Ammon's horn (tissue), 1 donor: ENCODE results near the gene BLNK.

Experiments used
- DNase-seq: peaks from one replicate; pipeline ENCODE4 v3.0.0-alpha.2; 2016; ENCODE audit warnings: low spot score

BLNK gene

GRCh38 chr10:96288151-96288621 is 16.8 kb upstream of the BLNK start:
- no peak for DNase-seq

GRCh38 chr10:96287392-96288105 is 16.2 kb upstream of the BLNK start:
- no peak for DNase-seq

DNA sequence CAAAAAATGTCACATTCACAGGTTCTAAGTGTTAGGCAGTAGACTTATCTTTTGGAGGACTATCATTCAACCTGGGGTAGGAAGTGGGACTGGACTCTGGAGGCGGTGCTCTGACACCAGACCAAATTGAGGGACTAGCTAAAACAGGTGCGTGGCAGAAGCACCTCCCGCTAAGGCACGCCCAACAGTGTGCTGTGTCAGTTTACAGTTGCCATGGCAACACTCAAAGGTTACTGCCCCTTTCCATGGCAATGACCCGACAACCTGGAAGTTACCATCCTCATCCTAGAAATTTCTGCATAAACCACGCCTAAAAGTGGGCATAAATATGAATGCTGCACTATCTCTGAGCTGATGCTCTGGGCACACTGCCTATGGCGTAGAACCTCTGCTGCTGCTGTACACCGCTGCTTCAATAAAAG is 14.0 kb upstream of the BLNK start:
- DNase-seq = no peak

- DNase-seq = no peak
Observed at GRCh38 chr10:96283756-96284155, 12.4 kb upstream of the BLNK start.

DNA sequence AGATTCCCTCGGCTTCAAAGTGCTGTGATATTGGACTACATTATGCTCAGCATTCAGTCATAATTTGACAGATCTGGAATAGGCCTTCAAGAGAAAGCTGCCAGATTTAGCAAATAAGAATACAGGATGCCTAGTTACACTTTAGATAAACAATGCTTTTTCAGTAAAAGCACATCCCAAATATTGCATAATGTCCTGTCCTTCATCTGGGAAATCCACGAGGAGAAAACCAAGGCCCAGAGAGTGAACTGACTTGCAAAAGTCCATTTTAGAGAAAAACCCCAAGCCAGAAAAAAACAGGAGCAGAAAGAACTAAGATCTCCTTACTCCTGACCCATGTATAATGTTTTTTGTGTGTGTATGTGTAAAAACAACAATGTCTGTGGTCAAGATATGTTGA is 12.0 kb upstream of the BLNK start:
- no peak for DNase-seq

DNA sequence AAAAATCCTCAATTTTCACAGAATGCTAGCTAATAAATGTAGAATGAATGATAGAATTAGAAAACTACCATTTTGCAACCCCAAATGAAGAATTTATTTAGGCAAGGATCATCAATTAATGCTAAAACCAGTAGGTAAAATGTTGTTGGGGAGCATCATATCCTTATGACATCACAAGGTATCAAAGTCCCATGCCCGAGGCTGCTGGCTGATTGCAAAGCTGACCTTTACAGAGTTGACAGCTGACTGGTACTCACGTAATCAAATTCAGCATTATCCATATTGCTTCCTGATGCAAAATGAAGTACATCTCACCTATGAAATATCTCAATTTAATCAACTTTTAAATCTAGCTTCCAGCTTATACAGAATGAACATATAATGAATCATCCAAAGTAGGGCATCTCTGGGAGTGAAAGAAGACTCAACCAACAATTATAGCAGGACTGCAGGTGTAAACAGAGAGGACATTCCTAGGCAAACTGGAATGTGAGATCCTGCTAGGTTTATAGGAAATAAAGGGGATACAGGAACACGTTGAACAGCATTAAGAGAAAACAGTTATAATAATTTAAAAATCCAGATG is 10.2 kb upstream of the BLNK start:
- no peak for DNase-seq

DNA sequence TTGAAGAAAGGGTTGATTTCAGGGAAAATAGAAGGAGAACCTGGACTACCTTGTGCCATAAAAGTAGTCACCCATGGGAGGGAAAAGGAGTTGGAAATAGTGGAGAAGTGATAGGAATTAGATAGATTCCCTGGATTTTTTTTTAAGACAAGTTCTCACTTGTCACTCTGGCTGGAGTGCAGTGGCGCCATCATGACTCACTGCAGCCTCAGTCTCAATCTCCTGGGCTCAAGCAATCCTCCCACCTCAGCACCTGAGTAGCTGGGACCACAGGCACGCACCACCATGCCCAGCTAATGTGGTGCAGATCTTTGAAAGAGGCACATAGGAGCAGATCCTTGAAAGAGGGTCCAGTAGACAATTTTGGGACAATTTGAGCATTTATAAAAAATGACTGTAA is 9.5 kb upstream of the BLNK start:
- no peak for DNase-seq

DNA sequence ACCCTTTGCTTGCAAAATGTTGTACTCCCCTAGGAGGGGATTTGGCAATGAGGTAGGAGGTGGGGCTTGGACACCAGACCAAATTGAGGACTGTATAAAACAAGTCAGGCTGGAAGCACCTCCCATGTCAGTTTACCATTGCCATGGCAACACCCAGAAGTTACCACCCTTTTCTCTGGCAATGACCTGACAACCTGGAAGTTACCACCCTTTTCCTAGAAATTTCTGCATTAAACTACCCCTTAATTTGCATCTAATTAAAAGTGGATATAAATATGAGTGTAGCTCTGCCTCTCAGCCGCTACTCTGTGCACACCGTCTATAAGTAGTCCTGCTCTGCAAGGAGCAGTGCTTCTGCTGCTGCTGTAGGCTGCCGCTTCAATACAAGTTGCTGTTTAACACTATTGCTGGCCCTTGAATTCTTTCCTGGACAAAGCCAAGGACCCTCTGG is 7.8 kb upstream of the BLNK start:
- DNase-seq = no peak

- DNase-seq = no peak
Observed at GRCh38 chr10:96276831-96277230, 5.5 kb upstream of the BLNK start.

GRCh38 chr10:96276426-96276825 is 5.1 kb upstream of the BLNK start:
- DNase-seq = no peak

DNA sequence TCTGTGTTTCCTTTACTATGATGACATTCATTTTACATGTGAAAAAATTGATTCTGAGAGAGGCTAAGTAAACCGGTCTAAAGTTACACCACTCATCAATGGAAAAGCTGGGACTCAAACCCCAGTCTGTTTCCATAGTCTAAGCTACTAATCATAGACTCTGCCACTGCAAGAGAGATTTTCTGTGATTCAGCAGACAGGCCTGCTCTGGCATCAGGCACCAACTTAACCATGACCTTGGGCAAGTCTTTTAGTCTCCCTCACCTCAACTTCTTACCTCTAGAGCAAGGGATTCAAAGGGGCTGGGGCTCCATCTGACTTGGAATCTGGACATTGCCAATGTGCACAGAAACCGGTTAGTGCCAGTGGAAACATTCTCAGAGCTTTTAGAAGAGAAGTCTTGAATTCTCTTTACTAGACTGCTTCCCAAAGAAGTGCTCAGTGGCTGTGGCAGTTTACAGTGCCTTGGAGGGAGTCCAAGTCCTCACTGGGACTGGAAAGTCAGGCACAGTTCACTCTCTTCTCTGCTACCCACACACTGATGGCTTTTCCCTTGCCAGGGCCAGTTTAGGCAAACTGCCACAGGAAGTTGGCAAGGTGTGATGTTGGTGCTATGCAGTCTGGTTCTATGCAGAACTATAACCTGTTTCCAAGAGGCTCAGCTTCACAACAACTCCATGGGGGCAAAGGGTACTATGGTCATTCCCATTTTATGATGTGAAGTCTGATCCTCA is 4.5 kb upstream of the BLNK start:
- DNase-seq = peak; percentile 40

- no peak for DNase-seq
Observed at GRCh38 chr10:96272316-96273280, 1.2 kb upstream of the BLNK start.

GRCh38 chr10:96270571-96270970 is 798 bp downstream of the BLNK start:
- no peak for DNase-seq

DNA sequence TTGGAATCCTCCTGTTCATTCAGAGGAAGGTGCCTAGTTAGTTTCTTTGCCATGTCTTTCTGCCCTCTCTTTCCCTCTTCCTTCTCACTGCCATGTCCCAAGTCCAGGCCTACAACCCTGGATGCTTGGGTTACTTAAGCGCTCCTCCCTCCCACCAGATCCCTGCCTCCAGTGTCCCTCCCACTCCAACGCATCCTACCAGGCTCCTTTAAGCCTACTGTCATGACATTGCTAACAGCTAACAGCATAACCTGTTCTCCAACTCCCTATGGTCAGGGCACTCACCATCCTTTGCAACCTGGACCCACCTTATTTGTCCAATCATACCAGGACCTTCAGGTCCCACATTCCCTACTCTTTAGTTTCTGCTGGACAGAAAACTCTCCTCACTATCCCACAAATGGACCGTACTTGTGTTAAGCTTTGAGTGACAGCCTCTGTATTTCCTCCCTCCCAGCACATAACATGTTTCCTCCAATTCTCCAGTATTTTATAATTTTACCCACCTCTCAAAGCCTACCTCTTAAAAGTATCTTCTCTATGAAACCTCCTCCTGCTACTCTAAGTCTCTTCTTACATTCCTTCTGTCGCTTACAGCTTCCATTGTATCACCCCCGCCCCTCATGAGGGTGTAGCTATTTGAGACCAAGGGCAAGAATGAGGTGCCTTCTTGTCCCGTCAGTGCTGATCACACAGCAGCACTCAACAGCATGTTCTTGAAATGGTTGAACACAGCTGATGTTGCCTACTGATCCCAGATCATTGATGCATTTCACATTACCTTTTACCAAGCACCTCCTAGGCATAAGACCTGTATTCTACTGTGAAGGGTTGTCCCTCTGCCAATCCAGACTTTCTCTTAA is 1.7 kb downstream of the BLNK start:
- no peak for DNase-seq

GRCh38 chr10:96268341-96268909 is 2.9 kb downstream of the BLNK start:
- DNase-seq = no peak

DNA sequence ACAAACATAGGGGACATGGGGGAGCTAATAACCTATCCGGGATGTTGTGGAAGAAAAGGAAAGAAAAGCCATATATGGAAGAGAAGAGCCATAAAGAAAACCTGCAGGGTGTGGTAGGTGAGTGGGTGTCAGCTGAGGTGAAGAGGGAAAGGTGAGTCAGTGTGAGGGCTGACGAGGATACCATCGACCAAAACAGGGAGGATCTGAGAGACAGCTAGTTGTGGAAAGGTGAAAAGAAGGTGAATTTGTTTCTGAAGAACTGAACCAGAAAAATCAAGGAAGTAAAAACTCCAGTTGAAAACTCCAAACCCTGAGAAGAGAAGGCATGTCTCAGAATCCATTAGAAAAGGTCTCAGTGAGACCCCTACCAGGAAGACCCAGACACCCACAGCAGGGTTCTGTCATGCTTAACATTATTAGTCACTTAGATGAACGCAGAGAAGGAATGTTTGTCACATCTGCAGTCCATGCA is 4.1 kb downstream of the BLNK start:
- DNase-seq = no peak

DNA sequence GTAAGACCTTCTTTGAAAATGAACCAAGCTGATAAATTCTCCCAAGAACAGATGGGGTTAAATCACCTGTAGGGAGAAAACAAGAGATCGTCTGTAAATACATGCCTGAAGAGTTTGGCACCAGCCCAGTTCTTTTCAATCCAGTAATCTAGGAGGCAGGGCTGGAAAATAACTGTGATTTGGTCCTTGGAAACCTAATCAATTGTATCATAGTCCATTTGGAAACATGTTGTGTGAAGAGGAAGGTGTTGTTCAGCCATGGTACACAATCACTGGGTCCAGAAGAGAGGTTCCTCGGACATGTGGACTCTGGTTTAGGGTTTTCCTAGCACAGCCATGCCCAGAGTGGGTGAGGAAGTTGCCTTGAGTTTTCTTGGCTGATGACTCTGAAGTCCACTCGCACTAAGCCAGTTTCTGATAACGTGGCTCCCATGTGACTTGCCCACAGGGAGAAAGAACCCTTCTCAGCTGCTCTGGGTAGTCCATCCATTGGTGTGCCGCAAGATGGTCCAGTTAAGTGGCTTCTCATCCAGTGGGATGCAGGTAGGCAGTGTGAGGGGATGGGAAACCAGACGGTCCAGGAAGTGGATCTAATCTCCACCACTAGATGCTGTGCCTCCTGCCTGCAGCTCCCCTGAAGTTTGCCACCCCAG is 5.1 kb downstream of the BLNK start:
- no peak for DNase-seq

DNA sequence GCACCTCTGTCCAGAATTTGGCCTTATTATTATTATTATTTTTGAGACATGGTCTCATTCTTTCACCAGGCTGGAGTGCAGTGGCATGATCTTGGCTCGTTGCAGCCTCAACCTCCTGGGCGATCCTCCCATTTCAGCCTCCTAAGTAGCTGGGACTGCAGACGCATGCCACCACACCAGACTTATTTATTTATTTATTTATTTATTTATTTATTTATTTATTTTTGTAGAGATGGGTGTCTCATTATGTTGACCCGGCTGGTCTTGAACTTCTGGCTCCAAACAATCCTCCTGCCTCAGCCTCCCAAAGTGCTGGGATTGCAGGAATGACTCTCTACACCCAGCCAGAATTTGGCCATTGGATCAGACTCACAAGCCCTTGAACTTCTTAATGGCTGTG is 6.4 kb downstream of the BLNK start:
- DNase-seq = no peak

DNA sequence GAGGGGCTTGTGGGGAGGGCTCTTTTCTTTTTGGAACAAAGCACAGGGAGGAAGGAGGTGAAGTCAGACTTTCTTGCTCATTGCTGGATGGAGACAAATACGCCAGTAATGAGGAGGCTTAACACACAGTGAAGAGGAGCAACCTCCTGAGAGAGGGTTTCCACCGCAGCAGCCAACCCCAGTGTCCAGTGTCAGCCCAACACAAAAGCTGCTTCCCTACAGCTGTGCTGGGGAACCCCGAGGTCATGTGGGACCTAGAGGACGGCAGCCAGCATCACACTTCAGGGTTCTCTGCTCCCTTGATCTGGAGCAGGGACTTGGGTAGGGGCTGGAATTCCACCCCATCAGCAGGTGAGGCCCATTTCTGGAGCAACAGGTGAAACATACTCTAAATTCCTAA is 7.7 kb downstream of the BLNK start:
- peak; percentile 38 for DNase-seq

DNA sequence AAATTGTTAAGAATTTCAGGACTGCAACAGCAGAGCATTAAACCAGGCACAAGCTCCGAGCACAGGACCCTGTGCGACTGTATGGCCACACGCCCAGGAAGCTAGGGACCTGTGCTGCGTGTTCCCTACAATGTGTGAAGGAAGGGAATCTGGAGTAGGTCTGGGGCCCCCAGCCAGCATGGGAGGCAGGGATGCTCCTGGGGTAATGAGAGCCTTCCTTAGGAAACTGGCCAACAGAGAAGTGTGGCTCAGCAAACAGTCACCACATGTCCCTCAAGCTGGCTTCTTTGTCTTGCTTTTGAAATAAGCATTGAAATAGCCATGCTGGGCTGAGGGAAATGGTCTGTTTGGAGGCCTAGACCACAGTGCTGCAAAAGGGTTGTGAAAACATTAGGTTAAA is 8.2 kb downstream of the BLNK start:
- DNase-seq = no peak
